Measurements from ENCODE around the gene CDK5. TPM values are rescaled to one million over a fixed set of nuclear protein-coding genes. Genes with fewer than 3 reads are reported as not detected.

Gene CDK5
- total and polyA plus RNA-seq, 9 of the 15 experiments (the other 6 are each of a cell fraction or from before 2014, with no cell fraction given), result 3.2 to 38.0 (median 27.5) TPM

DNA sequence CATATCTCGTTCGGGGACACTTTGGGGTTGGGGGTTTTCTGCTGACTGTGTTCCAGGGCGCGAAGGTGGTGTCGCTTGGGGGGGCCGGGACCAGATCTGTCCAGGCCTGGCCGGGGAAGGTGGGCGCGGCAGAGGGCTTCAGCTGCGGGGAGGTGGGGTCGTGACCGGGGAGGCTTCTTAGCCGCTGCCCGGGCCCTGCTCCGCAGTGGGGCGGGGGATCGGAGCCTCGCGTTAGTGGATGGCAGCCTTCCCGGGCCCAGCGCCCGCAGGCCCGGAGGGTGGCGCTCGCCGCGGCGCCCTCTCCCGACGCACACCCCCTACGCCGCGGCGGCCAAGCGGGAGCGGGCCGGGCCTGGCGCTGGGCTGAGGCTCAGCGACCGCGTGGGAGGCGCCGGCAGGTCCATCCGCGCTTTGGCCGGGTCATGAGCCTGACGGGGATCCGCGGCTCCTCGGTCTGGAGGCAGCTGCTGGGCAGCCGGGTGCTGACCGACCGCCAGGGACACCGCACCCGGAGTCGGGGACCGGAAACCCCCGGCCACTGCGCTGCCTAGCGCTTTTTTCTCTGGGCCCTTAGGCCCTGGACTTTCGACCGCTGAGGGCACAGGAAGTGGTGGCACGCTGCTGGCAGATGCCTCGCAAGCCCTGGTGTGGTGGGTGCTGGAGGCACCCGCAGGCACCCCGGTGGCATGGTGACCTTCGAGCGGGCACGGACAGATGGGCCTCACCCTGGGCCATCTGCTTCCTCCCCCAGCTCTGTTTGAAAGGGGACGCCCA is 29.7 kb upstream of the CDK5 start (continued):
- TF ChIP-seq, protein P1, sequence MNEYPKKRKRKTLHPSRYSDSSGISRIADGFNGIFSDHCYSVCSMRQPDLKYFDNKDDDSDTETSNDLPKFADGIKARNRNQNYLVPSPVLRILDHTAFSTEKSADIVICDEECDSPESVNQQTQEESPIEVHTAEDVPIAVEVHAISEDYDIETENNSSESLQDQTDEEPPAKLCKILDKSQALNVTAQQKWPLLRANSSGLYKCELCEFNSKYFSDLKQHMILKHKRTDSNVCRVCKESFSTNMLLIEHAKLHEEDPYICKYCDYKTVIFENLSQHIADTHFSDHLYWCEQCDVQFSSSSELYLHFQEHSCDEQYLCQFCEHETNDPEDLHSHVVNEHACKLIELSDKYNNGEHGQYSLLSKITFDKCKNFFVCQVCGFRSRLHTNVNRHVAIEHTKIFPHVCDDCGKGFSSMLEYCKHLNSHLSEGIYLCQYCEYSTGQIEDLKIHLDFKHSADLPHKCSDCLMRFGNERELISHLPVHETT (CRISPR knock-in tag; conservative IDR thresholded peaks at IDR 0.05 in 1 of 2, IDR thresholded peaks at IDR 0.05 in 1 of 2), result peak in 1 of 2 experiments; percentile 74; a peak in 2 of 4 replicates
- TF ChIP-seq KLF1 (tag; IDR thresholded peaks at IDR 0.05) (no peak), ZBTB8A (IDR thresholded peaks at IDR 0.05; ENCODE audit: partially characterized antibody) (no peak), ERF (CRISPR knock-in tag; IDR thresholded peaks at IDR 0.05) (no peak), SAFB (IDR thresholded peaks at IDR 0.05; ENCODE audit: borderline replicate concordance, low read depth, low read length) (0 out of 2 replicates have a peak, but pooled peaks have one; percentile 9), HDAC2 (IDR thresholded peaks at IDR 0.05) (0 out of 2 replicates have a peak, but pooled peaks have one; percentile 24), PHTF2 (CRISPR knock-in tag; IDR thresholded peaks at IDR 0.05) (no peak), TRIM28 (IDR thresholded peaks at IDR 0.05) (no peak), FOXP1 (CRISPR knock-in tag; IDR thresholded peaks at IDR 0.05) (no peak), ZNF184 (CRISPR knock-in tag; IDR thresholded peaks at IDR 0.05) (no peak), MEF2D (tag; conservative IDR thresholded peaks at IDR 0.05; ENCODE audit: low read depth) (no peak), FOXJ2 (tag; IDR thresholded peaks at IDR 0.05) (no peak), SUPT5H (IDR thresholded peaks at IDR 0.05) (peak; percentile 34; the same call in 1 of the 2 replicates)
- TF ChIP-seq, protein P2, sequence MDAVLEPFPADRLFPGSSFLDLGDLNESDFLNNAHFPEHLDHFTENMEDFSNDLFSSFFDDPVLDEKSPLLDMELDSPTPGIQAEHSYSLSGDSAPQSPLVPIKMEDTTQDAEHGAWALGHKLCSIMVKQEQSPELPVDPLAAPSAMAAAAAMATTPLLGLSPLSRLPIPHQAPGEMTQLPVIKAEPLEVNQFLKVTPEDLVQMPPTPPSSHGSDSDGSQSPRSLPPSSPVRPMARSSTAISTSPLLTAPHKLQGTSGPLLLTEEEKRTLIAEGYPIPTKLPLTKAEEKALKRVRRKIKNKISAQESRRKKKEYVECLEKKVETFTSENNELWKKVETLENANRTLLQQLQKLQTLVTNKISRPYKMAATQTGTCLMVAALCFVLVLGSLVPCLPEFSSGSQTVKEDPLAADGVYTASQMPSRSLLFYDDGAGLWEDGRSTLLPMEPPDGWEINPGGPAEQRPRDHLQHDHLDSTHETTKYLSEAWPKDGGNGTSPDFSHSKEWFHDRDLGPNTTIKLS (IDR thresholded peaks at IDR 0.05; ENCODE audit: borderline replicate concordance, low read depth), result peak; percentile 41
- TF ChIP-seq, protein P3, sequence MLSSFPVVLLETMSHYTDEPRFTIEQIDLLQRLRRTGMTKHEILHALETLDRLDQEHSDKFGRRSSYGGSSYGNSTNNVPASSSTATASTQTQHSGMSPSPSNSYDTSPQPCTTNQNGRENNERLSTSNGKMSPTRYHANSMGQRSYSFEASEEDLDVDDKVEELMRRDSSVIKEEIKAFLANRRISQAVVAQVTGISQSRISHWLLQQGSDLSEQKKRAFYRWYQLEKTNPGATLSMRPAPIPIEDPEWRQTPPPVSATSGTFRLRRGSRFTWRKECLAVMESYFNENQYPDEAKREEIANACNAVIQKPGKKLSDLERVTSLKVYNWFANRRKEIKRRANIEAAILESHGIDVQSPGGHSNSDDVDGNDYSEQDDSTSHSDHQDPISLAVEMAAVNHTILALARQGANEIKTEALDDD (IDR thresholded peaks at IDR 0.05), result no peak
- TF ChIP-seq, protein P4, sequence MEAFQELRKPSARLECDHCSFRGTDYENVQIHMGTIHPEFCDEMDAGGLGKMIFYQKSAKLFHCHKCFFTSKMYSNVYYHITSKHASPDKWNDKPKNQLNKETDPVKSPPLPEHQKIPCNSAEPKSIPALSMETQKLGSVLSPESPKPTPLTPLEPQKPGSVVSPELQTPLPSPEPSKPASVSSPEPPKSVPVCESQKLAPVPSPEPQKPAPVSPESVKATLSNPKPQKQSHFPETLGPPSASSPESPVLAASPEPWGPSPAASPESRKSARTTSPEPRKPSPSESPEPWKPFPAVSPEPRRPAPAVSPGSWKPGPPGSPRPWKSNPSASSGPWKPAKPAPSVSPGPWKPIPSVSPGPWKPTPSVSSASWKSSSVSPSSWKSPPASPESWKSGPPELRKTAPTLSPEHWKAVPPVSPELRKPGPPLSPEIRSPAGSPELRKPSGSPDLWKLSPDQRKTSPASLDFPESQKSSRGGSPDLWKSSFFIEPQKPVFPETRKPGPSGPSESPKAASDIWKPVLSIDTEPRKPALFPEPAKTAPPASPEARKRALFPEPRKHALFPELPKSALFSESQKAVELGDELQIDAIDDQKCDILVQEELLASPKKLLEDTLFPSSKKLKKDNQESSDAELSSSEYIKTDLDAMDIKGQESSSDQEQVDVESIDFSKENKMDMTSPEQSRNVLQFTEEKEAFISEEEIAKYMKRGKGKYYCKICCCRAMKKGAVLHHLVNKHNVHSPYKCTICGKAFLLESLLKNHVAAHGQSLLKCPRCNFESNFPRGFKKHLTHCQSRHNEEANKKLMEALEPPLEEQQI (IDR thresholded peaks at IDR 0.05), result no peak
- TF ChIP-seq, protein P5, sequence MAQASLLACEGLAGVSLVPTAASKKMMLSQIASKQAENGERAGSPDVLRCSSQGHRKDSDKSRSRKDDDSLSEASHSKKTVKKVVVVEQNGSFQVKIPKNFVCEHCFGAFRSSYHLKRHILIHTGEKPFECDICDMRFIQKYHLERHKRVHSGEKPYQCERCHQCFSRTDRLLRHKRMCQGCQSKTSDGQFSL (CRISPR knock-in tag; IDR thresholded peaks at IDR 0.05), result peak; percentile 82; the same call in 1 of the 2 replicates
- TF ChIP-seq, protein P5 (tag; IDR thresholded peaks at IDR 0.05), result peak in 1 of 2 experiments; percentile 72; a peak in 1 of 4 replicates

All from K562 (cell line).